ENCODE measurements around the gene LSAMP. TPM values are rescaled to one million over a fixed set of nuclear protein-coding genes. Genes with fewer than 3 reads are reported as not detected.

Gene LSAMP
- total RNA-seq, 1 donor from 2014 or later: 18.0 TPM

- Mint-ChIP-seq H3K36me3 (peaks cover 2% of the 10 kb centered on the region), H3K4me1 (no peaks in the 10 kb centered on the region), H3K27ac (no peak overlapping the region), H3K27me3 (ENCODE audit: insufficient read depth, low read depth) (peaks cover 2% of the 10 kb centered on the region), H3K4me3 (no peak overlapping the region), H3K9me3 (no peaks in the 10 kb centered on the region)
- no peak for DNase-seq (ENCODE audit: low spot score)
- no peak for TF ChIP-seq CTCF (IDR thresholded peaks at IDR 0.05)
- TF ChIP-seq EZH2phosphoT487 (IDR thresholded peaks at IDR 0.05): no peak
- TF ChIP-seq EZH2 (IDR thresholded peaks at IDR 0.05): no peak
- Histone ChIP-seq H3K36me3 (no peaks in the 10 kb centered on the region), H3K27me3 (no peaks in the 10 kb centered on the region), H3K27ac (no peak overlapping the region), H3K4me3 (no peak overlapping the region), H3K9ac (no peak overlapping the region), H3K4me1 (no peaks in the 10 kb centered on the region), H4K20me1 (ENCODE audit: low read depth) (no peaks in the 10 kb centered on the region), H3F3A (ENCODE audit: low read depth) (no peaks in the 10 kb centered on the region), H3K79me2 (ENCODE audit: low read depth) (no peaks in the 10 kb centered on the region), H3K9me3 (ENCODE audit: low read depth) (no peaks in the 10 kb centered on the region), H2AFZ (replicated peaks) (no peak overlapping the region), H3K4me2 (no peak overlapping the region)
These were observed 376.3 kb downstream of the LSAMP start for GRCh38 chr3:116069024-116069423.

DNA sequence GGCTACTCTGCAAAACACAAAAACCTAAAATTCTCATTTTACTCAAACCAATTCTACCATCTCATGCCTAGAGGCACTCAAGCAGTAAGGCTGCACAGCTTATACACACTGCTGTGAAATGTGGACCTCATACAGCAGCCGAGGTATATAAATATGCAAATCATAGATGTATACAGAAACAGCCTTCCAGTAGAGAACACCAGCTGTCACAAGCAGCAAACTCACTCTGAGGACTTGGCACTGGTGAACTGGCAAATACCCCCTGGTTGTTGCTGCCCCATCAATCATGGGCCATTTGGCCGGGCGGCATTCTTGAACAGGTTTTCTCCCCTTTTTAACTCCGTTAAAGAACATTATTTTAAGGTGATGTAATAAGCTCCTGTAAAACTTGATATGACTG, 378.0 kb downstream of the LSAMP start:
- H3K27me3 Mint-ChIP-seq (ENCODE audit: insufficient read depth, low read depth): peaks cover 2% of the 10 kb centered on the region
- H3K4me3 ChIP-seq: no peak overlapping the region
- H3K27me3 ChIP-seq: no peaks in the 10 kb centered on the region
- H3K4me1 Mint-ChIP-seq: no peaks in the 10 kb centered on the region
- no peaks in the 10 kb centered on the region for H3K9me3 Mint-ChIP-seq
- no peaks in the 10 kb centered on the region for H3K79me2 ChIP-seq (ENCODE audit: low read depth)
- H3K4me2 ChIP-seq: no peak overlapping the region
- no peaks in the 10 kb centered on the region for H3K9me3 ChIP-seq (ENCODE audit: low read depth)
- no peaks in the 10 kb centered on the region for H3F3A ChIP-seq (ENCODE audit: low read depth)
- no peaks in the 10 kb centered on the region for H3K4me1 ChIP-seq
- H4K20me1 ChIP-seq (ENCODE audit: low read depth): no peaks in the 10 kb centered on the region
- DNase-seq (ENCODE audit: low spot score): no peak
- H3K36me3 ChIP-seq: no peaks in the 10 kb centered on the region
- no peak overlapping the region for H2AFZ ChIP-seq (replicated peaks)
- no peak overlapping the region for H3K4me3 Mint-ChIP-seq
- no peak overlapping the region for H3K9ac ChIP-seq
- TF ChIP-seq EZH2 (IDR thresholded peaks at IDR 0.05) (no peak), CTCF (IDR thresholded peaks at IDR 0.05) (no peak), EZH2phosphoT487 (IDR thresholded peaks at IDR 0.05) (no peak)
- H3K27ac Mint-ChIP-seq: no peak overlapping the region
- no peak overlapping the region for H3K27ac ChIP-seq
- peaks cover 2% of the 10 kb centered on the region for H3K36me3 Mint-ChIP-seq

DNA sequence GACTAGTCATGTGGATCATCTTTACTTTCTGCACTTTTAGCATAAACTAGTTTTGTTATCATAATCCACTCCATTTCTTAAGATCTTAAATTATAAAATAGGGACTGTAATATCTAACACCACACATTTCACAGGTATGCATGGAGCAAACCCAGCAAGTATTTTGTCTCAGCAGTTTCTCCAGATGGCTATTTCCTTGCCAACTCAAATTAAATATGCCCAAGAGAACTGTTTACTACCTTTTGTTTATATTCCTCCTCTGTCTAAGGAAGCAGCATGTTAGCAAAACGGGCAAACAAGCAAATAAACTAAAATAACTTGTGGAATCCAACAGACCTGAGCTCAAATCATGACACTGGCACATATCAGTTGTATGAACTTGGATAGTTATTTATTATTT, 379.8 kb downstream of the LSAMP start:
- DNase-seq (ENCODE audit: low spot score): no peak
- Histone ChIP-seq H3K27ac (no peak overlapping the region), H3K36me3 (no peaks in the 10 kb centered on the region), H3K27me3 (no peaks in the 10 kb centered on the region), H3F3A (ENCODE audit: low read depth) (no peaks in the 10 kb centered on the region), H3K4me3 (no peak overlapping the region), H3K4me2 (no peak overlapping the region), H3K9me3 (ENCODE audit: low read depth) (no peaks in the 10 kb centered on the region), H4K20me1 (ENCODE audit: low read depth) (no peaks in the 10 kb centered on the region), H3K79me2 (ENCODE audit: low read depth) (no peaks in the 10 kb centered on the region), H2AFZ (replicated peaks) (no peak overlapping the region), H3K9ac (no peak overlapping the region), H3K4me1 (no peaks in the 10 kb centered on the region)
- H3K27me3 Mint-ChIP-seq (ENCODE audit: insufficient read depth, low read depth): peaks cover 2% of the 10 kb centered on the region
- H3K9me3 Mint-ChIP-seq: no peaks in the 10 kb centered on the region
- no peaks in the 10 kb centered on the region for H3K4me1 Mint-ChIP-seq
- TF ChIP-seq CTCF (IDR thresholded peaks at IDR 0.05) (no peak), EZH2phosphoT487 (IDR thresholded peaks at IDR 0.05) (no peak), EZH2 (IDR thresholded peaks at IDR 0.05) (no peak)
- no peaks in the 10 kb centered on the region for H3K36me3 Mint-ChIP-seq
- no peak overlapping the region for H3K4me3 Mint-ChIP-seq
- H3K27ac Mint-ChIP-seq: no peak overlapping the region

Data from neural progenitor cell (in vitro differentiated cells).